ENCODE measurements around the gene OGDH.

GRCh38 chr7:44681645-44682044 lies 75.2 kb downstream of the OGDH start:
- no peak for TF ChIP-seq BACH1 (IDR thresholded peaks at IDR 0.05; ENCODE audit: borderline replicate concordance)
- TF ChIP-seq POLR2A (IDR thresholded peaks at IDR 0.05; ENCODE audit: low read depth, low read length): no peak
- TF ChIP-seq CBX3 (IDR thresholded peaks at IDR 0.05; ENCODE audit: borderline replicate concordance, low read depth): no peak
- no peak for TF ChIP-seq FOS (IDR thresholded peaks at IDR 0.05; ENCODE audit: borderline replicate concordance, extremely low read depth, insufficient read length)
- no peak for TF ChIP-seq FOXM1 (IDR thresholded peaks at IDR 0.05; ENCODE audit: low read depth, low read length)
- no peak for TF ChIP-seq CTCF (IDR thresholded peaks at IDR 0.05 in 2 of 3, conservative IDR thresholded peaks at IDR 0.05 in 1 of 3; ENCODE audit: control insufficient read depth in 2 of 3, extremely low read depth in 1 of 3, insufficient read depth in 1 of 3, low read depth in 3 of 3, low read length in 3 of 3)
